HL-60 (cell line): ENCODE data around the gene SLAMF6.

Source experiments
- DNase-seq, 2 experiments: peaks; one replicate each; pipeline ENCODE4 v3.0.0-alpha.2; 2010 to 2020; ENCODE audit warnings: low read depth in 1 of 2, low spot score in 1 of 2
- H3K27ac ChIP-seq: fragments of 250-450 bp; sonication (Bioruptor Pico); replicated peaks from 2 replicates; pipeline ENCODE4 v1.5.1; 2020; ENCODE audit warnings: mild to moderate bottlenecking, moderate library complexity
- H3K27me3 ChIP-seq: fragments of 250-450 bp; sonication (Bioruptor Pico); 2 replicates; pipeline ENCODE4 v1.5.1; 2021; ENCODE audit warnings: mild to moderate bottlenecking, moderate library complexity; ENCODE audit not compliant: insufficient read depth, poor library complexity, severe bottlenecking
- H3K4me3 ChIP-seq: replicated peaks from 2 replicates; pipeline ENCODE4 v1.5.1; 2011; ENCODE audit warnings: mild to moderate bottlenecking, control low read depth, low read length; ENCODE audit not compliant: insufficient read depth
- CTCF ChIP-seq: IDR thresholded peaks from one replicate; pipeline ENCODE4 v1.5.1; 2011; ENCODE audit warnings: low read length, control low read depth, inconsistent platforms; ENCODE audit not compliant: insufficient read depth
- GABPA ChIP-seq: IDR thresholded peaks from 2 replicates; pipeline ENCODE4 v1.6.1; 2012; ENCODE audit warnings: low read depth
- POLR2AphosphoS5 ChIP-seq: IDR thresholded peaks from 2 replicates; pipeline ENCODE4 v1.6.1; 2012; ENCODE audit warnings: low read depth
- REST ChIP-seq: IDR thresholded peaks from 2 replicates; pipeline ENCODE4 v1.6.1; 2012; ENCODE audit warnings: low read depth; ENCODE audit not compliant: insufficient replicate concordance
- SPI1 ChIP-seq: IDR thresholded peaks from 2 replicates; pipeline ENCODE4 v1.6.1; 2012; ENCODE audit warnings: low read depth, mild to moderate bottlenecking, borderline replicate concordance

Gene SLAMF6

GRCh38 chr1:160544647-160545046, 21.6 kb upstream of the SLAMF6 start:
- peak in 1 of 2 experiments; percentile 53 for DNase-seq
- no peak for TF ChIP-seq SPI1
- no peak for TF ChIP-seq POLR2AphosphoS5
- peak; percentile 31 for TF ChIP-seq CTCF
- TF ChIP-seq REST = no peak
- Histone ChIP-seq H3K4me3 (no peak overlapping the region), H3K27ac (peak overlapping the region; percentile 49), H3K27me3 (no peaks in the 10 kb centered on the region)

- H3K27me3 ChIP-seq = no peaks in the 10 kb centered on the region
- peak overlapping the region; percentile 77 for H3K27ac ChIP-seq
- TF ChIP-seq CTCF (no peak), GABPA (no peak), SPI1 (no peak), POLR2AphosphoS5 (no peak), REST (no peak)
- no peak for DNase-seq
- H3K4me3 ChIP-seq = no peak overlapping the region
These were observed 19.4 kb upstream of the SLAMF6 start for GRCh38 chr1:160542303-160542945.

- Histone ChIP-seq H3K4me3 (no peak overlapping the region), H3K27ac (peak overlapping the region; percentile 77), H3K27me3 (no peaks in the 10 kb centered on the region)
- DNase-seq = no peak
- TF ChIP-seq REST (no peak), CTCF (no peak), POLR2AphosphoS5 (no peak), SPI1 (no peak), GABPA (no peak)
These were observed 18.7 kb upstream of the SLAMF6 start for GRCh38 chr1:160541622-160542302.
